ENCODE results near the gene PTPN14.

PTPN14 gene

DNA sequence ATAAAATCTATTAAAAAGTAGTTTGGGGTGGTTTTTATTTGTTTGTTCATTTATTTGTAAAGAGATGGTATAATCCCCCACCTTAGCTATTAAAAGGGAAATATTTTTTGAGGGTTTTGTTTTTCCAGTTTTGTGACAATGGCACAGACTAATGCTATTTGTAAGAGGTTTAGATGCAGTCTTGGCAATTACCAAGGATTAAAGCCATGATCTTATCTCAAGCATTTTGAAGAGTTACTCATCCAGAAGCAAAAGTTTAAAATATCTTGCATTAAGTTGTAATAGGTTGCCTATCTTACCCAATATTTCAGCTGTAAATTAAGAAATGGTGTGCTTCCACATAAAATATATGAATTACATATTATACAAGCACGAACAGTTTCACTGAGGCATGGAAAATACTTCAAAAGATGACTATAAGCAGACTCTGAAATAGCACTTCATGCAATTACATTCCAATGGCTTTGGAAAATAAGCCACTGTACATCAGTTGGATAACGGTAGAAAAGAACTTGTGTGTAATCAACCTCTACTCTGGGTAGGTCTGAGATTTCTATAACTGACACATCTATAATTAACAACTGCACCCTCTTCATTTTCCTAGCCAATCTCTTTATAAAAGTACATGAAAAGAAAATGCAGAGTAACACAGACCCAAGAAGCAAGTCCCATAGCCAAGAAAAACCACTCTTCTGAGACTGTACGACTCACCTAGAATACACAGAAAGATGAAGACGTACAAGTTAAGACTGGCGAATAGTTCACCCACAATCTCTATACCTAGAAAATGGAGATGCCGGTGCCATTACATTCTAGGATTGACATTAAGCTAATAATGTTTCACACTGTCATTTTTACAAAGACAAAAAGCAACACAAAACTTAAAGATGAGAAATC, 95.2 kb downstream of the PTPN14 start:
- DNase-seq (ENCODE audit: low read depth in 1 of 2, low spot score in 1 of 2): no peak
- no peak for TF ChIP-seq JUND (IDR thresholded peaks at IDR 0.05; ENCODE audit: low read depth)
- in situ Hi-C loops (cut with HindIII; ENCODE audit: low pct_unique_long_range_greater_than_20kb, low sequenced_read_pairs): no loop called here

DNA sequence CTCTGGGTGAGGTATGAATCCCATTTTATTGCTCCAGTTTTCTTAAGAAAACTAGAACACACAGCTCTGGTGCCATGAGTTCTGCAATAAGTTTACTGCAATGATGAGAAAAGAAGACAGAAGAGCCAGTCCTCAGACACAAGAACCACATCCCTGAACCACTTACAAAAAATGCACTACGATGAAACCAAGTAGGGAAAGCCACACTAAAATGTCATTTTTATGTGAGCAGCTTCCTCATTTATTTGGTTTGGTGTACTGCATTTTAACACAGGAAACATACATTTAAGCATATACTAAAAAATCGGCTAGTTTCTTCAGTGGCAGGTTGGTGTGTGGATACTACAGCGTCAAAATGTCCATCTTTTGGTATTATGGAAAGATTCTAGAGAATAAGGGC, 95.9 kb downstream of the PTPN14 start:
- in situ Hi-C loops (cut with HindIII; ENCODE audit: low pct_unique_long_range_greater_than_20kb, low sequenced_read_pairs): no loop called here
- DNase-seq (ENCODE audit: low read depth in 1 of 2, low spot score in 1 of 2): no peak

DNA sequence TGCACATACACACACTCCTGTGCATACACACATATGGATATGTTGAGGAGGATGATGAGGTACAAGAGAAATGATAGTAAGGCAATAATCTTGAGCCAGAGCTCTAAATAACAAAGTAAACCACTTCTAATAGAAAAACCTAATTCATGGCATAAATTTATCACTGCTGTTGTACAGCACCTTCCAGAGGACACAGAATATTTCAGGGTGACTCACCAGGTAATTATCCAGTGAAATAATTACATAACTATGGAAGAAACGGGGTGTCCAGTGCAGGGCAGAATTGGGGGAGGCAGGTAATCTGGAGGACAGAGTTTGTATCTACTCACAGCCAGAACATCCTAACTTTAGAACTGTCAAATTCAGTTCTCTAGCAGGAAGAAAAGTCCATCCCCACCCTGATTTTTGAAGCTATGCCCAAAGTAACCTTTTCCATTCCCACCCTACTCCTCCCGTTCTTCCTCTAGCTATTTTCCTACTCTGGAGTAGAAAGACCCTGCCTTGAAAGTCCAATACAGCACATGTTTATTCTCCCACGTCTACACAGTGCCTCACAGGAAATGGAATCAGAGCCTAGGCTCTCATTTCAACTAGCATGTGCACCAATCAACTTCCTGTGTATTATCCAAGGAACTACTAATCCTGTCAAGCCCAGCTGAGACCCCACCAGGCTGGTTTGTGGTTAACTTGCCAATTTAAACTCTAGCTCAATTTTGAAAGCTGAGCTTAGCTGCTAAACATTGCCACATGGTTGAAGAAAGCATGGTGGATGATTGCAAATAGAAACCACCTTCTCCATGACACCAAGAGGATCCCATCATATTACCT, 96.6 kb downstream of the PTPN14 start:
- DNase-seq (ENCODE audit: low read depth in 1 of 2, low spot score in 1 of 2): no peak
- in situ Hi-C loops (cut with HindIII; ENCODE audit: low pct_unique_long_range_greater_than_20kb, low sequenced_read_pairs): no loop called here
- no peak for TF ChIP-seq JUND (IDR thresholded peaks at IDR 0.05; ENCODE audit: low read depth)

More for the DNA sequence above, 95.9 kb downstream of the PTPN14 start:
- TF ChIP-seq JUND (IDR thresholded peaks at IDR 0.05; ENCODE audit: low read depth): no peak

DNA sequence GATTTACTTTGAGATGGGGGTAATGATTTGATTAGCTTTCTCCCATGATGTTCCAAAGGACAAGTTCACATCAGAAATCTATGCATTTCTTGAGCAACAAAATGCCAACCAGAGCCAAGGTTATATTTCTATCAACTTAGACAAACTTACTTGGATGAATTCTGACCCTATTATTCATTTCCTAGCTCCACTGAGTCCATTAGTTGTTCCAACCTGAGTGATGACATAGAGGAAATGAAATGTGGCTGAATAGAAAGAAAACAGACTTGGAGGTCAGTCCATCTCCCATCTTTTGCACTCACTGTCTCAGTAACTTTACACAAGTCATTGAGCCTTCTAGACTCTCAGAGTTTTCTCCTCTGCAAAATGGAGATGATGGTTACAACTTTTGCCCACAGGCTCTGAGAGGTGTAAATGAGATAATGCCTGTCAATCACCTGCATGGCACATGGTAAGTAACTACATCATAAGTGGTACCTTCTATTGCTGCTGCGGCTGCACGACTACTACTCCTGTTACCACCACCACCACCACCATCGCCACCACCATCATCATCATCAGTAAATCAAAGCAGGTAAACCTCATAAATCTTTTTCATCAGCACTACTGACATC, 98.2 kb downstream of the PTPN14 start:
- in situ Hi-C loops (cut with HindIII; ENCODE audit: low pct_unique_long_range_greater_than_20kb, low sequenced_read_pairs): no loop called here
- no peak for DNase-seq (ENCODE audit: low read depth in 1 of 2, low spot score in 1 of 2)
- TF ChIP-seq JUND (IDR thresholded peaks at IDR 0.05; ENCODE audit: low read depth): no peak

DNA sequence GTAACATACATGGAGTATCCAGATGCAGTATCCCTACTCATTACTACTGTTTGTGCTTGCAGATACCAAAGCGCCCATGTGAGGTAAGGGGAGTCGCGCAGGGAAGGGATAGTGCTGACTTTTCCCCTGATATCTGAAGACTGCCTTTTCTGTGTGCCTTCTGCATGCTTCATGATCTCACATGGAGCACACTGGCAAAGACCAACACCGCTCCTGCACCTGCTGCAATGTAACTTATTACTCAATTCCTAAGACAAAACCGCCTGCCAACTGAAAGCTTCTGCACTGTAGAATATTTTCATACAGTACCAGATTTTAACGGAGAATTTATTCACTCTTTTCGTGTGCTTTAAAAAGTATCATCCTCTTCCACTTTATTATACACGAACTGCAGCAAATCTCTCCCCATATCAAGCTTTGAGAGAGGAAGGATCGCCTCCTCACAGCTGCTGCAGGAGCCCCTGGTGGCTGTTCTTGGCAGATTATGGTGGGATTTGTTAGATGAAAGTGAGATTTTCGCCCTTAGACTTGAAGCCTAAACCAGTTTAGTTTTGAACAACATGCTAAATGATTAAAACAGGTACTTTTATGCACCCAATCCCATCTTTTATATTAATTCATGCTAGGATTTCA, 99.1 kb downstream of the PTPN14 start:
- DNase-seq (ENCODE audit: low read depth in 1 of 2, low spot score in 1 of 2): no peak
- TF ChIP-seq JUND (IDR thresholded peaks at IDR 0.05; ENCODE audit: low read depth): no peak
- in situ Hi-C loops (cut with HindIII; ENCODE audit: low pct_unique_long_range_greater_than_20kb, low sequenced_read_pairs): no loop called here

DNA sequence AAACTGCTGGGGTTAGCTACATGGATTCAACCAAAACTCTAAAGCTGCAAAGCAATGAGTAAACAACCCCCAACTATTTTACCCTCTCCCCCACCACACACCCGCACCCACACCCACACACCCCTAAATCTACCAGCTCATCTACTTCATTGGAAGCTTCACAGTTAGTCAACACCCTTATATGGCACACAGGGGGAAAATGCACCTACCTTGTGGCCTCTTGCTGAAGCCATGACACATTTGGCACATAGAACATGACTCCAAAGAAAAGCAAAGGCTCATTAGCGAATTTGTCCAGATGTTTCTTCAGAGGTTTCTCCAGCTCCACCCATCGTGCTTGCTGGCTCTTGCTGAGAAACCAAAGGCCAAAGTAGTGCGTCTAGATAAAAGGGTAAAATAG, 99.8 kb downstream of the PTPN14 start:
- no peak for TF ChIP-seq JUND (IDR thresholded peaks at IDR 0.05; ENCODE audit: low read depth)
- DNase-seq (ENCODE audit: low read depth in 1 of 2, low spot score in 1 of 2): no peak
- in situ Hi-C loops (cut with HindIII; ENCODE audit: low pct_unique_long_range_greater_than_20kb, low sequenced_read_pairs): no loop called here

DNA sequence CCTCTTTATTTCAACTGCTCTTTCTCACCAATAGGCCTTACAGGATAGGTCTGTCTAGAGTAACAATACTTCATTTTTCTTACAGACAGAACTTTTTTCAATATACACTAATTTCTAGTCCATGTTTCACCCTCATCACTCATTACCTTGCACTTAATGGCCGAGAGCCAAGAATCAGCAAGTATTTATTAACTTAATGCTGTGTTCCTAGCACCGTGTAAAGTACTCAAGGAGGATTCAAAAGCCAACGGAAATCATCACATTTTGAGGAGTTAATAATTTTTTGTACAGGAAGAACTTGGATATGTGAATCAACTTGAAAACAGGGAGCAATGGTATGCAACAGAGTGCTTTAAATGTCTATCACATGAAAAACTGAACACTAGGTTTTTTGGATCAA, 102.0 kb downstream of the PTPN14 start:
- no peak for DNase-seq (ENCODE audit: low read depth in 1 of 2, low spot score in 1 of 2)
- in situ Hi-C loops (cut with HindIII; ENCODE audit: low pct_unique_long_range_greater_than_20kb, low sequenced_read_pairs): no loop called here
- no peak for TF ChIP-seq JUND (IDR thresholded peaks at IDR 0.05; ENCODE audit: low read depth)

DNA sequence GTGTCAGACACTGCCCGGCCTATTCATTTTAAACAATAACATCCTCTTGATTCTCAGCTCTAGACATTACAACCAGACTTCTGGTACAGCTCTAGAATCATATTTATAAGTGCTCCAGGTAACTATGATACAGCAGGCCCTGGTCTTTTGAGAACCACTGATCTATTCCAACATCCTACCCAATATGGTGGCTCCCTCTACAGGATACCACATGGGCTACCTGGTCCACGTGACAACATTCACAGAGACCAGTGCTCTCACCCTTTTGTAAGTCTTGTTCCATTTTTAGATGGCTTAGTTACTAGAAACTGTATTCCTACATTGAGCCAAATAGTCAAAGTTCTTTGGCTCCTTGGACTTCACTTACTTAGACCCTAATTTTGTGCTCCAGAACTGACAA, 102.9 kb downstream of the PTPN14 start:
- TF ChIP-seq JUND (IDR thresholded peaks at IDR 0.05; ENCODE audit: low read depth): no peak
- DNase-seq (ENCODE audit: low read depth in 1 of 2, low spot score in 1 of 2): no peak
- in situ Hi-C loops (cut with HindIII; ENCODE audit: low pct_unique_long_range_greater_than_20kb, low sequenced_read_pairs): no loop called here

DNA sequence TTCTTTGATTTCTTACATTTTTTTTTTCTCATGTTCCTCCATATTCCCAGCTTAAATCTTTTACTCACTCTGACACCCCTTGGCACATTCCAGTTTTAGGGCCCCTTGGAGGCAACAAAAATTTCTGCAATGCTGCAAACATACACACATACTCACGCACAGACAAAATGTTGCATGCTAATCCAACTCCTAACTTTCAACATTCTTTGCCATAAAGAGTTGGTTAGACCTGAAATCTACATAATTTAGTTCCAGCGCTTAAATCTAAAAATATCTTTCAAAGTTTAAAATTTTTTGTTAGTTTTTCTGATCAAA, 103.9 kb downstream of the PTPN14 start:
- in situ Hi-C loops (cut with HindIII; ENCODE audit: low pct_unique_long_range_greater_than_20kb, low sequenced_read_pairs): no loop called here
- no peak for DNase-seq (ENCODE audit: low read depth in 1 of 2, low spot score in 1 of 2)
- no peak for TF ChIP-seq JUND (IDR thresholded peaks at IDR 0.05; ENCODE audit: low read depth)

DNA sequence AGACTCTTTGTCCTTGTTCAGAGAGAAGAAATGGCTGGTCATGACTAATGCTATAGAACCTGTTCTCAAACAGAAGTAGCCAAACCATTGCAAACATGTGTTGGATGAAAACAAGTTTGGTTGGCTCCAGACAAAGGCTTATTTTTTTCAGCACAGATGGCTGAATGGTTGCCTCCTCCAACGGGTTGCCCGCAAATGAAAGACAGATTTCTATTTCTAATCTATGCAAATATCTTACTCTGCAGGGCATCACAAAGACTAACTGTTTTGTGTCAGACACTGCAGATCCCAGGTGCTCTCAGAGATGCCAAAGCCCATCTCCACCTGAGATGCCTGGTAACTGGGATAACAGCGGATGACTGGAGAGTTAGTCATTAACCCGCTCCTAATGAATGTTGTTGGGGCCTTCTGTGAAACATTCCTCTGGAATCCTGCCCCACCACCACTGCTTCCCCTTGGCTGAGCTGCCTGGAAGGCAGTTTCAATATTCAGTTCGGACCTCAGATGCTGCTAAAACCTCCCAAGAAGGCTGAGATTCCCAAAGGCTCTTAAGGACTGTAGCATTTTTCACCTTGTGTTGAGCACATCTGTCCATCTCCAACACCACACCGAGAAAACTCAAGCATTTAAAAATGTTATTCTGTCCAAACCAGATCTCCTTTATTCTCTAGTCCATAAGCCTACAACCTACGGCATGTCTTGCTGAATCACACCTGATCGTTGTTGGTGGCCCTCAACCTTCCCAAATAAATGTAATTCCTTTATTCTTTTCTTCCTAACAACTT, 104.4 kb downstream of the PTPN14 start:
- DNase-seq (ENCODE audit: low read depth in 1 of 2, low spot score in 1 of 2): peak; percentile 15 to 70
- in situ Hi-C loops (cut with HindIII; ENCODE audit: low pct_unique_long_range_greater_than_20kb, low sequenced_read_pairs): no loop called here

DNA sequence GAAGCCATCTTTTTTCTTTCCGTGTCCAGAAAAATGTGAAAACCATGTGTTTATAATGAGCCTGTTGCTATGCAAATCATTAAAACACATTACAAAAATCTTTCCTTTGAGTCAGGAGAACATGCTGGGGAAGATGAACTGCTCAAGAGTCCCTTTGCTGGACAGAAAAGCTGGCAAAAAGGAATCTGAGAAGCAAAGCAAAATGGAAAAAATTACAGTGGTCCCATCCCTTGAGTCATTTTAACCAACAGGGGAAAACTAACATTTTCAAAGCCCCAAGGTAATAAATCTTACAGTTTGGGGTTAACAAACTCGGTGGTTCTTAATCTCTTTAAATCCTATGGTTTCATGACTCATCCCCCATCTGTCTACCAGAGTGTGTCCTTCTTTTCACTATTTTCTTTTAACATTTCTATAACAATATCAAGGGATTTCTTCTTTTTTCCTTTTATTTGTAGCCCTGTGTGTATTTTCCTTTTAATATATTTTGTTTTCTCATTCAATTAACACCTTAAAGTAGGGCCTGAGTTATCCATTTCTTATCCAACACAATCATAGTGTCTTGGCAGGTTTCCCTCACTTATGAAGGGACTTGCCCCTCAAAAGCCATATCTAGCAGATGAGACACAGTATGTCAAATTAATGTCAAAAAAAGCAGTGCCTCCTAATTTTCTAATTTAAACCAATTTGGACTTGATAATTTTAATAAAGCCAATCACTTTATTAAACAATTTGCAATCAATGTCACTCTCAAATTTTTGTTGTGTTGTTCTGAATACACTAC, 105.4 kb downstream of the PTPN14 start:
- in situ Hi-C loops (cut with HindIII; ENCODE audit: low pct_unique_long_range_greater_than_20kb, low sequenced_read_pairs): no loop called here
- no peak for TF ChIP-seq JUND (IDR thresholded peaks at IDR 0.05; ENCODE audit: low read depth)
- DNase-seq (ENCODE audit: low read depth in 1 of 2, low spot score in 1 of 2): no peak

More for the DNA sequence above, 104.4 kb downstream of the PTPN14 start:
- no peak for TF ChIP-seq JUND (IDR thresholded peaks at IDR 0.05; ENCODE audit: low read depth)

Data from T47D (cell line).